ENCODE data around the gene CXCL1.
A peak's percentile ranks its signal among the peaks of the same experiment; 100 is the strongest.

The CXCL1 gene

GRCh38 chr4:73869130-73870055 lies at the start of gene CXCL1:
TSS of gene CXCL1 (plus strand) at chr4:73869393. CDS start at chr4:73869471, 78 bp downstream.
- H3K27me3 ChIP-seq (ENCODE audit: insufficient read depth, low read length): peaks cover 33% of the 10 kb centered on the region
- peak within 1 kb of the TSS; percentile 82 for H3K4me3 ChIP-seq (ENCODE audit: low read length)
- no peaks in the 10 kb centered on the region for H3K36me3 ChIP-seq (ENCODE audit: insufficient read depth, low read depth, low read length)
- H3K9ac ChIP-seq (ENCODE audit: low read depth, low read length): peak within 1 kb of the TSS; percentile 62; the same call in 1 of the 2 replicates
- H3K4me1 ChIP-seq (ENCODE audit: insufficient read depth, low read length): peaks cover 8% of the 10 kb centered on the region
- H3K27ac ChIP-seq (ENCODE audit: low read length): no peak within 1 kb of the TSS
- no peaks in the 10 kb centered on the region for H3K9me3 ChIP-seq (ENCODE audit: insufficient read depth, low read depth, low read length)

- no peaks in the 10 kb centered on the region for H3K4me1 ChIP-seq (ENCODE audit: insufficient read depth, low read length)
- H3K36me3 ChIP-seq (ENCODE audit: insufficient read depth, low read depth, low read length): no peaks in the 10 kb centered on the region
- H3K27me3 ChIP-seq (ENCODE audit: insufficient read depth, low read length): no peaks in the 10 kb centered on the region
- H3K9ac ChIP-seq (ENCODE audit: low read depth, low read length): no peak overlapping the region
- no peaks in the 10 kb centered on the region for H3K9me3 ChIP-seq (ENCODE audit: insufficient read depth, low read depth, low read length)
- no peak overlapping the region for H3K27ac ChIP-seq (ENCODE audit: low read length)
- no peak overlapping the region for H3K4me3 ChIP-seq (ENCODE audit: low read length)
Observed at GRCh38 chr4:73821325-73821724, 47.9 kb upstream of the CXCL1 start.

DNA sequence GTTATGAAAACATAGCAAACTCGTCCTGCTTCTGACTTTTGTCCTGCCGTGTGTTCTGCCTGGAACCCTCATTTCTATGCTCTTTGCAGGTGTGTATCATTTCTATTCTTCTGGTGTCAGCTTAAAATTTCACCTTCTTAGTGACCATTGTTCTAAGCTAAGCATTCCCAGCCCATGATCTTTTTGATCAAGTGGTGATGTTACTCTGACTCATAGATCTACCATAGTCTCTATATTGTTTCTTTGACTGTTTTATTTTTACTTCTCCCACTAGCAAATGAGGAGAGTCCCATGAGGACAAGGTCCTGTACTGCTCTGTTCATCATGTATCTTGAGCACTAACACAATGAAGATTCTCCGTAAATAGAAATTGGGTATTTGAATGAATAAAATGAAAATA lies 46.8 kb upstream of the CXCL1 start:
- Histone ChIP-seq H3K9ac (ENCODE audit: low read depth, low read length) (no peak overlapping the region), H3K4me3 (ENCODE audit: low read length) (no peak overlapping the region), H3K4me1 (ENCODE audit: insufficient read depth, low read length) (no peaks in the 10 kb centered on the region), H3K27me3 (ENCODE audit: insufficient read depth, low read length) (no peaks in the 10 kb centered on the region), H3K9me3 (ENCODE audit: insufficient read depth, low read depth, low read length) (peaks cover 2% of the 10 kb centered on the region; the same call in 1 of the 2 replicates), H3K36me3 (ENCODE audit: insufficient read depth, low read depth, low read length) (no peaks in the 10 kb centered on the region), H3K27ac (ENCODE audit: low read length) (no peak overlapping the region)

GRCh38 chr4:73822812-73823504 lies 46.2 kb upstream of the CXCL1 start:
- H3K36me3 ChIP-seq (ENCODE audit: insufficient read depth, low read depth, low read length): no peaks in the 10 kb centered on the region
- H3K9ac ChIP-seq (ENCODE audit: low read depth, low read length): no peak overlapping the region
- no peak overlapping the region for H3K27ac ChIP-seq (ENCODE audit: low read length)

GRCh38 chr4:73823760-73824159 lies 45.4 kb upstream of the CXCL1 start:
- Histone ChIP-seq H3K4me3 (ENCODE audit: low read length) (no peak overlapping the region), H3K27ac (ENCODE audit: low read length) (no peak overlapping the region), H3K9ac (ENCODE audit: low read depth, low read length) (no peak overlapping the region), H3K36me3 (ENCODE audit: insufficient read depth, low read depth, low read length) (no peaks in the 10 kb centered on the region), H3K9me3 (ENCODE audit: insufficient read depth, low read depth, low read length) (peaks cover 8% of the 10 kb centered on the region; the same call in 1 of the 2 replicates), H3K27me3 (ENCODE audit: insufficient read depth, low read length) (no peaks in the 10 kb centered on the region), H3K4me1 (ENCODE audit: insufficient read depth, low read length) (no peaks in the 10 kb centered on the region)

More at GRCh38 chr4:73822812-73823504, 46.2 kb upstream of the CXCL1 start:
- Histone ChIP-seq H3K4me3 (ENCODE audit: low read length) (no peak overlapping the region), H3K27me3 (ENCODE audit: insufficient read depth, low read length) (no peaks in the 10 kb centered on the region), H3K9me3 (ENCODE audit: insufficient read depth, low read depth, low read length) (peaks cover 8% of the 10 kb centered on the region; the same call in 1 of the 2 replicates), H3K4me1 (ENCODE audit: insufficient read depth, low read length) (no peaks in the 10 kb centered on the region)

GRCh38 chr4:73828956-73829355 lies 40.2 kb upstream of the CXCL1 start:
- Histone ChIP-seq H3K9me3 (ENCODE audit: insufficient read depth, low read depth, low read length) (peaks cover 8% of the 10 kb centered on the region; the same call in 1 of the 2 replicates), H3K9ac (ENCODE audit: low read depth, low read length) (no peak overlapping the region), H3K27ac (ENCODE audit: low read length) (no peak overlapping the region), H3K27me3 (ENCODE audit: insufficient read depth, low read length) (no peaks in the 10 kb centered on the region), H3K36me3 (ENCODE audit: insufficient read depth, low read depth, low read length) (no peaks in the 10 kb centered on the region), H3K4me1 (ENCODE audit: insufficient read depth, low read length) (no peaks in the 10 kb centered on the region), H3K4me3 (ENCODE audit: low read length) (no peak overlapping the region)

DNA sequence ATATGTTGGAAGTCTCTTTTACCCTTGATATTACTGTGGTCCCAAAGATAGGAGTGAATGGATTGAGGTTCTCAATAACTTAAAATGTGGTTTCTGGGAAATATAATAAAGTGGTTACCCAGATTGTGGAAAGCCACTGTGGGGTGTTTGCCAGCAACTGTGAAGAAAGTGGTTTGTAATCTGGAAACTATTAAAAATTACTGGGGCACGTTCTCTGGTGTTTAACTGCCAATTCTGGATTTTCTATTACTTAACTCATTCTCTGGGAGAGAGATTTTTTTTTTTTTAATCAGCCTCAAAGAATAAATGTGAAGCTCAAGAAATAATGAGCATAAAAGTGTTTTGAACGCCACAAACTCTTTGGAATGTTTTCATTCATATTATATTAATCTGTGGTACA lies 37.6 kb upstream of the CXCL1 start:
- no peaks in the 10 kb centered on the region for H3K36me3 ChIP-seq (ENCODE audit: insufficient read depth, low read depth, low read length)
- no peak overlapping the region for H3K4me3 ChIP-seq (ENCODE audit: low read length)
- no peak overlapping the region for H3K27ac ChIP-seq (ENCODE audit: low read length)
- no peaks in the 10 kb centered on the region for H3K4me1 ChIP-seq (ENCODE audit: insufficient read depth, low read length)
- H3K9me3 ChIP-seq (ENCODE audit: insufficient read depth, low read depth, low read length): peaks cover 8% of the 10 kb centered on the region; the same call in 1 of the 2 replicates
- no peaks in the 10 kb centered on the region for H3K27me3 ChIP-seq (ENCODE audit: insufficient read depth, low read length)
- no peak overlapping the region for H3K9ac ChIP-seq (ENCODE audit: low read depth, low read length)

DNA sequence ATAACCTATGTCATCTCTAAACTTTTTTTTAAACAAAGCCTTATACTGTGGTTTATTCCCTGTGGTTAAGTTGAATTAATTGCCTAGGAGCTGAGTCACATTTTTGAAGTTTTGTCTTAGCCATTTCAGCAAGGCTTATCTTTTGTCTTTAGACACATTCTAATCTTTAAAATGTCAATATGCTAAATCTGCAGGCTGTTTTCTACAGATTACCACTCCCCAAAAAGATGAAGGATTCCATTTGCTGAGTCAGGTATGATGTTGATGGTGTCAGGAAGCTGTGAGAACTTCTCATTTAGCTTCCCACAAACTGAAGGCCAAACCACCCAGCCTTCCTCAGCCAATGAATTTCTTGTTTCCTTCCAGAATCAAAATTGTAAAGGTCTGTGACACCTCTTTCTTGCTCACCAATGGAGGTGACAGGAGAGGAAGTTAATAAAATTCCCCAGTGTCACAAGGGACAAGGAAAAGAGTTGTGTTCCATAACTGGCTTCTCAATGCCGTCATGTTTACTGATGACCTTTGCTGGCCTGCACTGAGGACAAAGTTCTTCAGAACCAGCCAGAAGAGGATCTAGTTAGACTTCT lies 36.4 kb upstream of the CXCL1 start:
- Histone ChIP-seq H3K9me3 (ENCODE audit: insufficient read depth, low read depth, low read length) (peaks cover 2% of the 10 kb centered on the region; the same call in 1 of the 2 replicates), H3K4me3 (ENCODE audit: low read length) (no peak overlapping the region), H3K4me1 (ENCODE audit: insufficient read depth, low read length) (no peaks in the 10 kb centered on the region), H3K27ac (ENCODE audit: low read length) (no peak overlapping the region), H3K27me3 (ENCODE audit: insufficient read depth, low read length) (peaks cover 11% of the 10 kb centered on the region), H3K36me3 (ENCODE audit: insufficient read depth, low read depth, low read length) (no peaks in the 10 kb centered on the region), H3K9ac (ENCODE audit: low read depth, low read length) (no peak overlapping the region)

GRCh38 chr4:73836373-73837279 lies 32.6 kb upstream of the CXCL1 start, which contains the start of gene CXCL6:
TSS of gene CXCL6 (plus strand) at chr4:73836678. CDS start at chr4:73836751, 73 bp downstream.
- Histone ChIP-seq H3K9me3 (ENCODE audit: insufficient read depth, low read depth, low read length) (no peaks in the 10 kb centered on the region), H3K27ac (ENCODE audit: low read length) (no peak within 1 kb of the TSS), H3K4me3 (ENCODE audit: low read length) (peak within 1 kb of the TSS; percentile 75), H3K27me3 (ENCODE audit: insufficient read depth, low read length) (peaks cover 25% of the 10 kb centered on the region), H3K36me3 (ENCODE audit: insufficient read depth, low read depth, low read length) (no peaks in the 10 kb centered on the region), H3K9ac (ENCODE audit: low read depth, low read length) (peak within 1 kb of the TSS; percentile 63; the same call in 1 of the 2 replicates), H3K4me1 (ENCODE audit: insufficient read depth, low read length) (no peaks in the 10 kb centered on the region)

DNA sequence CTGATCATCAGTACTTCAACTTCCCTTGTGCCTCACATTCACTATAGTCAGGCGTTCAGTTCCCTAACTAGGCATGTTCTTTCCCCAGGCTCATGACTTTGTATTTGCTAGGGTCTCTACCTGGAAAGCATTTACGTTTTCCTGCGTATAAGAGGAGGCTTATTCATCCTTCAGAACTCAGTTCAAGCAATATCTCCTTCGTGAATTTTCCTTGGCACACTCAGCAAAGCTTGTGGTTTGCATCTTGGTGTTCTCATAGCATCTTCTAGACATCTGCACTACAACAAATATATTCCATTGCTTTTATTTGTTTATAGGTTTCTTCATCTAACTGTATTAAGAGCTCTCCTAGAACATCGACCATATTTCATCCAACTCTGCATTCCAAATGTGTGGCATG lies 30.1 kb upstream of the CXCL1 start:
- H3K9me3 ChIP-seq (ENCODE audit: insufficient read depth, low read depth, low read length): no peaks in the 10 kb centered on the region
- peaks cover 25% of the 10 kb centered on the region for H3K27me3 ChIP-seq (ENCODE audit: insufficient read depth, low read length)
- H3K36me3 ChIP-seq (ENCODE audit: insufficient read depth, low read depth, low read length): no peaks in the 10 kb centered on the region
- no peaks in the 10 kb centered on the region for H3K4me1 ChIP-seq (ENCODE audit: insufficient read depth, low read length)
- no peak overlapping the region for H3K27ac ChIP-seq (ENCODE audit: low read length)
- H3K9ac ChIP-seq (ENCODE audit: low read depth, low read length): no peak overlapping the region
- no peak overlapping the region for H3K4me3 ChIP-seq (ENCODE audit: low read length)

GRCh38 chr4:73839715-73840114 lies 29.5 kb upstream of the CXCL1 start:
- Histone ChIP-seq H3K4me3 (ENCODE audit: low read length) (no peak overlapping the region), H3K36me3 (ENCODE audit: insufficient read depth, low read depth, low read length) (no peaks in the 10 kb centered on the region), H3K9me3 (ENCODE audit: insufficient read depth, low read depth, low read length) (no peaks in the 10 kb centered on the region), H3K9ac (ENCODE audit: low read depth, low read length) (no peak overlapping the region), H3K4me1 (ENCODE audit: insufficient read depth, low read length) (no peaks in the 10 kb centered on the region), H3K27me3 (ENCODE audit: insufficient read depth, low read length) (peaks cover 25% of the 10 kb centered on the region), H3K27ac (ENCODE audit: low read length) (no peak overlapping the region)
